Psoas muscle (tissue), 8 donors: ENCODE results near the gene ARHGEF16. TPM values are rescaled to one million over a fixed set of nuclear protein-coding genes. Genes with fewer than 3 reads are reported as not detected.

ENCODE experiments used
- ATAC-seq, 4 donors: fragments of 200-7000 bp; cut with Tn5 transposase; one replicate each; pipeline ENCODE4 v1.9.1; 2020; ENCODE audit warnings: moderate library complexity in 3 of 4, mild to moderate bottlenecking in 2 of 4
- DNase-seq, 2 donors: peaks; one replicate each; pipeline ENCODE4 v3.0.0-alpha.2; 2020
- H3K27ac ChIP-seq: fragments of 200-600 bp; one replicate; pipeline ENCODE4 v1.8.0; 2022
- H3K27me3 ChIP-seq, 3 donors: fragments of 200-600 bp in 1 of 3; one replicate each; pipeline versions ENCODE4 v1.6.1 to v1.8.0; 2013 to 2022; ENCODE audit warnings: low read length in 2 of 3, mild to moderate bottlenecking in 2 of 3, moderate library complexity in 1 of 3; ENCODE audit not compliant: insufficient read depth in 3 of 3
- H3K36me3 ChIP-seq, 2 donors: fragments of 200-600 bp in 1 of 2; one replicate each; pipeline versions ENCODE4 v1.6.1 to v1.8.0; 2013 to 2022; ENCODE audit warnings: low read depth in 1 of 2, mild to moderate bottlenecking in 1 of 2, moderate library complexity in 1 of 2; ENCODE audit not compliant: insufficient read depth in 1 of 2
- H3K4me1 ChIP-seq: fragments of 200-600 bp; one replicate; pipeline ENCODE4 v1.8.0; 2022
- H3K4me3 ChIP-seq: fragments of 200-600 bp; one replicate; pipeline ENCODE4 v1.8.0; 2022; ENCODE audit warnings: mild to moderate bottlenecking
- H3K9me3 ChIP-seq: fragments of 200-600 bp; one replicate; pipeline ENCODE4 v1.8.0; 2022
- WGBS, 3 donors: extraction: QIAGEN DNeasy Blood & Tissue Kit; methylation state at CpG; one replicate each; pipeline versions ENCODE4 v1.1.6 to v1.1.7; 2013; 5-methylcytosine and 5-hydroxymethylcytosine counted together
- intact Hi-C, 2 donors: fragments of 100-400 bp; cut with DNase I; formaldehyde crosslinking; loops; one replicate each; pipeline versions ENCODE4 v1.11.0 to v1.14.2; 2022
- polyA plus RNA-seq, 3 donors: library from polyadenylated mRNA; stranded (reverse); fragments of 200-250 nt; gene quantifications; one replicate each; pipeline ENCODE4 v1.2.3, GENCODE V29; 2013
- total RNA-seq, 4 donors: library from RNA; stranded (reverse); fragmentation: NEBNext Ultra II Directional in 2 of 4; extraction: Animal tissue kit (Norgen Biotek cat#: 25700) in 2 of 4; gene quantifications; one replicate each; pipeline versions ENCODE4 v1.2.1 to v1.2.4, GENCODE V29; 2021 to 2023
- TF ChIP-seq, protein P1 (sequence below): fragments of 200-600 bp; IDR thresholded peaks from one replicate; pipeline ENCODE4 v1.8.0; 2022; ENCODE audit warnings: antibody characterized with exemption
- donor health status: healthy with polysubstance abuse.
- donor health status: DM: no; HTN: no; CAD: no; lungs with moderate emphysema.
- donor health status: Bipolar disorder and iron deficiency.
- donor health status: healthy.
- donor health status: DM: yes; HTN: yes; CAD: no.
- donor health status: DM: no; HTN: no; CAD: no.
- donor health status: DM: no; HTN: no; CAD: no.
- donor health status: DM: yes; HTN: yes; CAD: no.

The ARHGEF16 gene
- total and polyA plus RNA-seq, 7 donors = 0.29 to 0.56 (median 0.51) TPM

DNA sequence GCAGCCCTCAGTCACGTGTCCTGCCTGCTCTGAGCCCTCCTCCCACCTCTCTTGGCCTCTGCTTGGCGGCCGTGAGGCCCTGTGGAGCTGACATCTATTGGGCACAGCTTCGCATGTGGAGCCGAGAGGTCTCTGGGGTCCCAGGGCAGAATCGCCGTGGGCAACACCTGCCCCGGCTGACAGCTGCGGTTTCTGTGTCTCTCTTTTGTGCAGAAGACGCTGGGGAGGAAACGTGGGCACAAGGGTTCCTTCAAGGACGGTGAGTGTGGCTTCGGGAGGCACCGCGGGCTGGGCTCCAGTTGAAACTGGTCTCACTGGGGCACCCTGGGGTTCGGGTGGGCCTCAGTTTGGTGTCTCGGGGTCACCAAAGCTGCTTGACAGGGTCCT is 11.5 kb downstream of the ARHGEF16 start:
- ATAC-seq = no peak
- intact Hi-C loops = no loop called here
- H3K27me3 ChIP-seq = no peaks in the 10 kb centered on the region
- DNase-seq = peak; percentile 5 to 17
- TF ChIP-seq, protein P1, sequence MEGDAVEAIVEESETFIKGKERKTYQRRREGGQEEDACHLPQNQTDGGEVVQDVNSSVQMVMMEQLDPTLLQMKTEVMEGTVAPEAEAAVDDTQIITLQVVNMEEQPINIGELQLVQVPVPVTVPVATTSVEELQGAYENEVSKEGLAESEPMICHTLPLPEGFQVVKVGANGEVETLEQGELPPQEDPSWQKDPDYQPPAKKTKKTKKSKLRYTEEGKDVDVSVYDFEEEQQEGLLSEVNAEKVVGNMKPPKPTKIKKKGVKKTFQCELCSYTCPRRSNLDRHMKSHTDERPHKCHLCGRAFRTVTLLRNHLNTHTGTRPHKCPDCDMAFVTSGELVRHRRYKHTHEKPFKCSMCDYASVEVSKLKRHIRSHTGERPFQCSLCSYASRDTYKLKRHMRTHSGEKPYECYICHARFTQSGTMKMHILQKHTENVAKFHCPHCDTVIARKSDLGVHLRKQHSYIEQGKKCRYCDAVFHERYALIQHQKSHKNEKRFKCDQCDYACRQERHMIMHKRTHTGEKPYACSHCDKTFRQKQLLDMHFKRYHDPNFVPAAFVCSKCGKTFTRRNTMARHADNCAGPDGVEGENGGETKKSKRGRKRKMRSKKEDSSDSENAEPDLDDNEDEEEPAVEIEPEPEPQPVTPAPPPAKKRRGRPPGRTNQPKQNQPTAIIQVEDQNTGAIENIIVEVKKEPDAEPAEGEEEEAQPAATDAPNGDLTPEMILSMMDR = no peak
- no peaks in the 10 kb centered on the region for H3K9me3 ChIP-seq
- no peak overlapping the region for H3K27ac ChIP-seq
- no peak overlapping the region for H3K4me3 ChIP-seq
- WGBS, 3 donors = 66 to 77% (median 75%) methylated on average over 17 of the region's 17 CpGs
- H3K4me1 ChIP-seq = no peaks in the 10 kb centered on the region
- H3K36me3 ChIP-seq = no peaks in the 10 kb centered on the region

DNA sequence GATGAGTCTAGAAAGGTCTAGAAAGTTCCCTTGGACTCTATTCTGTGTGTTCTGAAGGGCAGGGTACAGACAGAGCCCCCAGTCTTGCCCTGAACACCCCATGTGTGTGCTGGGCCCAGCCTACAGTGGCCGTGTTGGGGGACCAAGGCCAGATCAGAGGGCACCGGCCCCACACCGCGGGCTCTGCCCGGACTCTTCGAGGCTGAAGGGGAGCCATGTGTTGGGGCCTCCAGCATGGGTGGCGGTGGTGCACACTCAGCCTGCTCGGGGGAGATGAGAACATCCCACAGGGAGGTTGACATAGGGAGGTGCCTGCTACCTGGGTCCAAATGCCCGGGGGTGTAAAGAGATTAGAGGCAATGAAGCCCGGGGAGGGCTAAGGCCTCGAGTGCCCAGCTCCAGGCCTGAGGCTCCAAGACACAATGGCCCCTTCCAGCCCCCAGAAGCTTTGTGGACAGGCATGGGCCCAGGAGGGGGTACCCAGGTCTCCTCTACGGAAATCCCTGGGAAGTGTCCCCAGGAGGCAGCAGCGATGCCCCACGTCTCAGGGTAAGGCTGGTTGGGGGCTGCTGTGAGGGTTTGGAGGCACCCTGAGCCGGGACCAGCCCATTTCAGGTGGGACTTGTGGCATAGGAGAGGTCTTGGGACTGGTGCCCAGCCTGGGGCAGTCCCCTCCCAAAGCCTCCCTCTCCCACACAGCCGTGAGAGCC is 12.1 kb downstream of the ARHGEF16 start:
- H3K27ac ChIP-seq = no peak overlapping the region
- 88 to 91% (median 90%) methylated on average over 15 to 16 of the region's 16 CpGs for WGBS, 3 donors
- no peaks in the 10 kb centered on the region for H3K27me3 ChIP-seq
- DNase-seq = peak in 1 of 2 donors; percentile 27
- H3K4me3 ChIP-seq = no peak overlapping the region
- ATAC-seq = no peak
- H3K4me1 ChIP-seq = peaks cover 5% of the 10 kb centered on the region
- intact Hi-C loops = no loop called here
- H3K9me3 ChIP-seq = no peaks in the 10 kb centered on the region
- H3K36me3 ChIP-seq = no peaks in the 10 kb centered on the region
- TF ChIP-seq, protein P1 = no peak

DNA sequence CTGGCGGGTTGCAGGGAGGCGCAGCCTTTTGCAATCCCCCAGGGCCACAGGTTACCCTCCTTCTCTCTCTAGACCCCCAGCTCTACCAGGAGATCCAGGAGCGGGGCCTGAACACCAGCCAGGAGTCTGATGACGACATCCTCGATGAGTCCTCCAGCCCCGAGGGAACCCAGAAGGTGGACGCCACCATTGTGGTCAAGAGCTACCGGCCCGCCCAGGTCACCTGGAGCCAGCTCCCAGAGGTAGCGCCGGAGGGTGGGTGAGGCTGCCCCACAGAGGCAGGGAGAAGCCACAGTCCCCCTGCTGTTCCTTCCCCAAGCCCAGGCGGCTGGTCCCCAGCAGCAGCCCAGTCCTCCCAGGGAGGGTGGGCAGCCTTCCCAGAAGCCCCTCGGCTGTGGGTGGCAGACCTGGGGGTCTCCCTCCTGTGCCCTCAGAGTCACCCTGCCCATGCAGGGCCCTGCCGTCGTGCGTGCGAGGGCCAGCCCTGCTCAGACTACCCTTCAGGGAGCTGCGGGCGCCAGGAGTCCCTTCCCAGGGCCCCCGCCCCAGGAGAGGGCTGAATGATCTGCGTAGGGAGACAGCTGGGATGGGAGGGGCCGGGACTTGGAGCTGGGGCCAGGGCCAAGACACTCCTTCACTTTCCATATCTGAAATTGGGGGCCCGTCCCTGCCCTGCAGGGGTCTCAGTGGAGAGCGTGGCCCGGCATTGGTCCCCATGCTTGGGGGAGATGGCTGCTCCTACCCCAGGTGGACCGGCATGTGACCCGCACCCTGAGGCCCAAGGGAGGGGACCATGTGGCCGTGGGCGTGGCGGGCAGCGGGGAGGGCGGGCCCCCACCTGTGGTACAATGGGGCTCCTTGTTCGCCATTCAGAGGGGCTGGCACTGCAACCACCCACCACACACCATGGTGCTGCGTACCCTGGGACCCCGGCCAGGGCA is 12.9 kb downstream of the ARHGEF16 start:
- Histone ChIP-seq H3K4me1 (peaks cover 10% of the 10 kb centered on the region), H3K36me3 (no peaks in the 10 kb centered on the region), H3K27ac (no peak overlapping the region), H3K4me3 (no peak overlapping the region), H3K27me3 (no peaks in the 10 kb centered on the region), H3K9me3 (no peaks in the 10 kb centered on the region)
- TF ChIP-seq, protein P1 = no peak
- WGBS, 3 donors = 59 to 73% (median 67%) methylated on average over 33 to 35 of the region's 35 CpGs
- peak in 1 of 2 donors; percentile 46 for DNase-seq
- intact Hi-C loops = no loop called here
- ATAC-seq = no peak

DNA sequence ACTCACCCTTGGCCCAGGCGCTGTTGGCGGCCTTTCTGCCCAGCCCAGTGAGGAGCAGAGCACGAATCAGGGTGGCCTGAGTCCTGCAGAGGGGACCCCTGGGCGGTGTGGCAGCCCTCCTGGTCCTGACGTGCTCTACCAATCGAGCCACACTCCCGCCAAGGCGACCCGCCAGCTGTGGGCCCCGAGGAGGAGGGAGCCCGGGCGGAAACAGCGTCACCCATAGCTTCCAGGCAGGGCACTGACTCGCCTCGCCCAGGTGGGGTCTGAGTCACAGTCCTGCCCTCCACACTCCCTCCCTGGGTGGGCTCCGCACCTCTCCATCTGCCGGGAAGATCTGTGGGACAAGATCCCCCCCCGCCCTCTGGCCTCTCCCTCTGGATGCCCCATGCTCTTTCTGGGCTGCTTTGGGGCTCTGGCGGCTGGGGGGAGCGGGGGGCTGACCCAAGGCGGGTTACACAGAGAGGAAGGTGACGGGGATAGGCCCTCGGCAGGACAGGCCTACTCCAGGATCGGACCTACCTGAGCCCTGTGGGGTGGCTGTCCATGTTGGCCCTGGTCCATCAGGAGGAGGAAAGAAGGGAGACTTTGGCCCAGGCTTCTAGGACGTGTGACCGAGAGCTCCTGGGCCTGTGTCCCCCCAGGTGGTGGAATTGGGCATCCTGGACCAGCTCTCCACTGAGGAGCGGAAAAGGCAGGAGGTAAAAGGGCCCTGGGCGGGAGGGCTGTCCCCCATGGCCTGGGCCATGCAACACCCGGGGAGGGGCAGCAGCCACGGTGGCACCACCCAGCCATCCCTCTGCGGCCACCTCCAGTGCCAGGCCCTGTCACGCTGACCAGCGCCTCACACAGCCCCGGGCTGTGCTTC is 14.0 kb downstream of the ARHGEF16 start:
- Histone ChIP-seq H3K4me3 (no peak overlapping the region), H3K27ac (no peak overlapping the region), H3K9me3 (no peaks in the 10 kb centered on the region), H3K36me3 (no peaks in the 10 kb centered on the region), H3K4me1 (peaks cover 10% of the 10 kb centered on the region), H3K27me3 (no peaks in the 10 kb centered on the region)
- DNase-seq (peak; percentile 11 to 54), ATAC-seq (no peak)
- intact Hi-C loops = no loop called here
- TF ChIP-seq, protein P1 = no peak
- 83 to 86% (median 84%) methylated on average over 31 to 34 of the region's 34 CpGs for WGBS, 3 donors
